Mesodermal cell (in vitro differentiated cells): ENCODE measurements around the gene TTC21B.

Experiments used
- H3K27ac ChIP-seq: 2 replicates; pipeline ENCODE4 v1.7.0; 2013; ENCODE audit warnings: mild to moderate bottlenecking, low read depth, low read length, moderate library complexity; ENCODE audit not compliant: severe bottlenecking
- H3K36me3 ChIP-seq: 2 replicates; pipeline ENCODE4 v1.7.1; 2013; ENCODE audit warnings: mild to moderate bottlenecking, low read length, moderate library complexity; ENCODE audit not compliant: control insufficient read depth, insufficient read depth
- H3K4me1 ChIP-seq: one replicate; pipeline ENCODE4 v1.7.1; 2013; ENCODE audit warnings: mild to moderate bottlenecking, low read length; ENCODE audit not compliant: insufficient read depth, control insufficient read depth, poor library complexity, severe bottlenecking
- H3K4me3 ChIP-seq: 2 replicates; pipeline ENCODE4 v1.7.0; 2013; ENCODE audit warnings: low read length, control low read depth, mild to moderate bottlenecking; ENCODE audit not compliant: insufficient read depth, poor library complexity, severe bottlenecking; ENCODE audit errors: extremely low read depth
- H3K9me3 ChIP-seq: 2 replicates; pipeline ENCODE4 v1.7.1; 2013; ENCODE audit warnings: mild to moderate bottlenecking, low read length, moderate library complexity; ENCODE audit not compliant: control insufficient read depth
- WGBS, 2 experiments: methylation state at CpG; one replicate each; pipeline ENCODE4 v1.1.5; 2013; ENCODE audit warnings: missing lambda C conversion rate in 2 of 2; ENCODE audit not compliant: insufficient coverage in 2 of 2; 5-methylcytosine and 5-hydroxymethylcytosine counted together

The TTC21B gene

GRCh38 chr2:165958313-165958960, 4.9 kb upstream of the TTC21B start:
- Histone ChIP-seq H3K4me3 (no peak overlapping the region), H3K36me3 (no peaks in the 10 kb centered on the region), H3K27ac (no peak overlapping the region), H3K9me3 (no peaks in the 10 kb centered on the region), H3K4me1 (no peaks in the 10 kb centered on the region)
- WGBS, 2 experiments, result 84% methylated on average over 3 of the region's 3 CpGs; no CpG with 5 or more reads in 1 of the 2 experiments

GRCh38 chr2:165957030-165957675, 3.6 kb upstream of the TTC21B start:
- Histone ChIP-seq H3K4me3 (no peak overlapping the region), H3K36me3 (no peaks in the 10 kb centered on the region), H3K4me1 (no peaks in the 10 kb centered on the region), H3K27ac (no peak overlapping the region), H3K9me3 (no peaks in the 10 kb centered on the region)
- 96 to 97% methylated on average over 37 to 38 of the region's 60 CpGs for WGBS, 2 experiments

GRCh38 chr2:165953306-165953654, 296 bp downstream of the TTC21B start:
- H3K27ac ChIP-seq, result peak overlapping the region; percentile 91
- no peaks in the 10 kb centered on the region for H3K9me3 ChIP-seq
- peaks cover 4% of the 10 kb centered on the region for H3K36me3 ChIP-seq
- peak overlapping the region; percentile 67 for H3K4me3 ChIP-seq
- H3K4me1 ChIP-seq, result no peaks in the 10 kb centered on the region
- 0% methylated on average over 8 to 23 of the region's 24 CpGs for WGBS, 2 experiments

GRCh38 chr2:165952741-165953211, 800 bp downstream of the TTC21B start:
- H3K9me3 ChIP-seq, result no peaks in the 10 kb centered on the region
- peaks cover 8% of the 10 kb centered on the region for H3K36me3 ChIP-seq
- peak overlapping the region; percentile 91 for H3K27ac ChIP-seq
- no peaks in the 10 kb centered on the region for H3K4me1 ChIP-seq
- 60% methylated on average over 1 of the region's 4 CpGs; no CpG with 5 or more reads in 1 of the 2 experiments for WGBS, 2 experiments
- peak overlapping the region; percentile 67 for H3K4me3 ChIP-seq

- H3K9me3 ChIP-seq, result no peaks in the 10 kb centered on the region
- H3K4me1 ChIP-seq, result no peaks in the 10 kb centered on the region
- H3K36me3 ChIP-seq, result peaks cover 15% of the 10 kb centered on the region
- WGBS, 2 experiments, result 0% methylated on average over 1 of the region's 1 CpG
- H3K27ac ChIP-seq, result no peak overlapping the region
- H3K4me3 ChIP-seq, result no peak overlapping the region
These were observed 1.5 kb downstream of the TTC21B start for GRCh38 chr2:165952085-165952484.

GRCh38 chr2:165950438-165950837, 3.1 kb downstream of the TTC21B start:
- 83% methylated on average over 1 of the region's 3 CpGs; no CpG with 5 or more reads in 1 of the 2 experiments for WGBS, 2 experiments
- H3K4me3 ChIP-seq, result no peak overlapping the region
- no peaks in the 10 kb centered on the region for H3K9me3 ChIP-seq
- no peak overlapping the region for H3K27ac ChIP-seq
- no peaks in the 10 kb centered on the region for H3K4me1 ChIP-seq
- peaks cover 25% of the 10 kb centered on the region for H3K36me3 ChIP-seq

- Histone ChIP-seq H3K4me1 (no peaks in the 10 kb centered on the region), H3K9me3 (no peaks in the 10 kb centered on the region), H3K36me3 (peaks cover 45% of the 10 kb centered on the region), H3K27ac (no peak overlapping the region), H3K4me3 (no peak overlapping the region)
- no CpG with 5 or more reads among the region's 1 CpG for WGBS, 2 experiments
These were observed 11.7 kb downstream of the TTC21B start for GRCh38 chr2:165941827-165942226.

- H3K4me3 ChIP-seq, result no peak overlapping the region
- H3K27ac ChIP-seq, result no peak overlapping the region
- H3K36me3 ChIP-seq, result peaks cover 29% of the 10 kb centered on the region
- no peaks in the 10 kb centered on the region for H3K4me1 ChIP-seq
- no CpG with 5 or more reads among the region's 1 CpG for WGBS, 2 experiments
- no peaks in the 10 kb centered on the region for H3K9me3 ChIP-seq
These were observed 15.3 kb downstream of the TTC21B start for GRCh38 chr2:165938237-165938636.

- Histone ChIP-seq H3K4me1 (no peaks in the 10 kb centered on the region), H3K9me3 (no peaks in the 10 kb centered on the region), H3K4me3 (no peak overlapping the region), H3K36me3 (peaks cover 21% of the 10 kb centered on the region), H3K27ac (no peak overlapping the region)
- WGBS, 2 experiments, result 100% methylated on average over 2 of the region's 4 CpGs; no CpG with 5 or more reads in 1 of the 2 experiments
These were observed 20.2 kb downstream of the TTC21B start for GRCh38 chr2:165933211-165933910.

- Histone ChIP-seq H3K9me3 (no peaks in the 10 kb centered on the region), H3K36me3 (peaks cover 39% of the 10 kb centered on the region), H3K4me3 (no peak overlapping the region), H3K27ac (no peak overlapping the region), H3K4me1 (no peaks in the 10 kb centered on the region)
- no CpG with 5 or more reads among the region's 1 CpG for WGBS, 2 experiments
These were observed 25.8 kb downstream of the TTC21B start for GRCh38 chr2:165927774-165928173.
